A204.1 (cell line): Measurements from ENCODE around the gene PCDHB7.
A peak's percentile ranks its signal among the peaks of the same experiment; 100 is the strongest.
"Not testable (repeated sequence)": the region's sequence is repeated elsewhere in the genome, so short reads cannot be mapped to it uniquely, and the experiment has no call there.

Experiments
- FAIRE-seq: peaks from 2 replicates; lab custom pipeline; 2012; peaks lifted over from hg19 to GRCh38; lab: Jason Lieb, UNC

PCDHB7 gene

GRCh38 chr5:141172381-141173204 lies at the start of gene PCDHB7:
TSS of gene PCDHB7 (plus strand) at chr5:141172644. CDS start at chr5:141172836, 192 bp downstream.
- FAIRE-seq, result peak; percentile 80

- not testable (repeated sequence) for FAIRE-seq
Measured at GRCh38 chr5:141123396-141124135, 48.9 kb upstream of the PCDHB7 start.

- FAIRE-seq, result no peak
Measured at GRCh38 chr5:141127305-141127704, 45.1 kb upstream of the PCDHB7 start.

- FAIRE-seq, result peak; percentile 92
Measured at GRCh38 chr5:141135030-141135717, 37.3 kb upstream of the PCDHB7 start, which contains the start of gene PCDHB5. TSS of gene PCDHB5 (plus strand) at chr5:141135206. CDS start at chr5:141135435, 229 bp downstream.

- no peak for FAIRE-seq
Measured at GRCh38 chr5:141135718-141136266, 36.7 kb upstream of the PCDHB7 start.

- not testable (repeated sequence) for FAIRE-seq
Measured at GRCh38 chr5:141137346-141137745, 35.1 kb upstream of the PCDHB7 start.

- FAIRE-seq, result no peak
Measured at GRCh38 chr5:141149812-141150211, 22.6 kb upstream of the PCDHB7 start, which contains the start of gene PCDHB6. TSS of gene PCDHB6 (plus strand) at chr5:141150057. CDS start at chr5:141150258, 201 bp downstream.

GRCh38 chr5:141150224-141150992 lies 22.0 kb upstream of the PCDHB7 start:
- no peak for FAIRE-seq

- no peak for FAIRE-seq
Measured at GRCh38 chr5:141150993-141151325, 21.5 kb upstream of the PCDHB7 start.

- FAIRE-seq, result not testable (repeated sequence)
Measured at GRCh38 chr5:141151632-141152031, 20.8 kb upstream of the PCDHB7 start.

- FAIRE-seq, result not testable (repeated sequence)
Measured at GRCh38 chr5:141152096-141152495, 20.3 kb upstream of the PCDHB7 start.

GRCh38 chr5:141155540-141156374 lies 16.7 kb upstream of the PCDHB7 start:
- no peak for FAIRE-seq

GRCh38 chr5:141157356-141157755 lies 15.1 kb upstream of the PCDHB7 start:
- not testable (repeated sequence) for FAIRE-seq

GRCh38 chr5:141157901-141158300 lies 14.5 kb upstream of the PCDHB7 start:
- not testable (repeated sequence) for FAIRE-seq

GRCh38 chr5:141174291-141175104 lies 2.1 kb downstream of the PCDHB7 start:
- FAIRE-seq, result not testable (repeated sequence)

- peak; percentile 99 for FAIRE-seq
Measured at GRCh38 chr5:141175933-141176332, 3.5 kb downstream of the PCDHB7 start.

GRCh38 chr5:141177577-141178191 lies 5.2 kb downstream of the PCDHB7 start, which contains the start of gene PCDHB8:
TSS of gene PCDHB8 (plus strand) at chr5:141177790. CDS start at chr5:141178035, 245 bp downstream.
- not testable (repeated sequence) for FAIRE-seq

GRCh38 chr5:141179371-141179770 lies 6.9 kb downstream of the PCDHB7 start:
- not testable (repeated sequence) for FAIRE-seq

GRCh38 chr5:141179876-141180275 lies 7.4 kb downstream of the PCDHB7 start:
- FAIRE-seq, result not testable (repeated sequence)
